ENCODE measurements around the gene CHRNA1.

CHRNA1 gene

DNA sequence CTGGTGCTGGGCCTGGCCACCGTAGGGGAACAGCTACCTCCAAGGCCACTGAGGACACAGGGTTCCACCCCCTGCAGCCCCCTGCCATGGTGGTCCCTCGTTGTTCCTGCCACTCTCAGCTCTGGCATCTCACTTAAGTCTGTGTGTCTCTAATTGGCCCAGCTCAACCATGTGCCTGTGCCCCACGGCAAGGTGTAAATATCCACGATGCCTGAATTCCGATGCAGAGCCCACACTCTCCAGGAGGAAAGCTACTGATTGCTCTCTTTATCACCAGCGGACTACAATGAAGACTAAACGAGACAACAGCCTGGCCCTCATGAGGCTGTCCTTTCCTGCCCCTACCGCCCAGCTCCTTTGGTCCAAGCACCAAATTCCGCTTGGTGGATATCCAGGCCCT lies 17.0 kb upstream of the CHRNA1 start:
- FAIRE-seq, result no peak

DNA sequence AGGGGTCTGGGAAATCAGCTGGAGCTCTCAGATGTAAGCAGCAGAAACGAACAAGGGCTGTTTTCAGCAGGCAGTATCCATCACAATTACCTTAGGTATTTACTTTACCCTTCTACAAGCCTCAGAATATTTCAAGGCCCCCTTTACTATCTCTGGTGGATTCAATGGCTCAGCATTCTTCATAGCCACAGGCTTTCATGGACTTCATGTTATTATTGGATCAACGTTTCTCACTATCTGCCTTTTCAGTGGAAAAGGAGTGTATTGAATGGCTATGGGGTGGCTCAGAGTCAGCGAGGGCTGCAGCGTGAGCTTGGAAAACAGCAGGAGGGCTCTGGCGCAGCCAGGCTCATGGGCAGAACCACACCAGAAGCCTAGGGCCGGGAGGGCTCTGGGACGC lies 16.6 kb upstream of the CHRNA1 start:
- FAIRE-seq, result no peak

DNA sequence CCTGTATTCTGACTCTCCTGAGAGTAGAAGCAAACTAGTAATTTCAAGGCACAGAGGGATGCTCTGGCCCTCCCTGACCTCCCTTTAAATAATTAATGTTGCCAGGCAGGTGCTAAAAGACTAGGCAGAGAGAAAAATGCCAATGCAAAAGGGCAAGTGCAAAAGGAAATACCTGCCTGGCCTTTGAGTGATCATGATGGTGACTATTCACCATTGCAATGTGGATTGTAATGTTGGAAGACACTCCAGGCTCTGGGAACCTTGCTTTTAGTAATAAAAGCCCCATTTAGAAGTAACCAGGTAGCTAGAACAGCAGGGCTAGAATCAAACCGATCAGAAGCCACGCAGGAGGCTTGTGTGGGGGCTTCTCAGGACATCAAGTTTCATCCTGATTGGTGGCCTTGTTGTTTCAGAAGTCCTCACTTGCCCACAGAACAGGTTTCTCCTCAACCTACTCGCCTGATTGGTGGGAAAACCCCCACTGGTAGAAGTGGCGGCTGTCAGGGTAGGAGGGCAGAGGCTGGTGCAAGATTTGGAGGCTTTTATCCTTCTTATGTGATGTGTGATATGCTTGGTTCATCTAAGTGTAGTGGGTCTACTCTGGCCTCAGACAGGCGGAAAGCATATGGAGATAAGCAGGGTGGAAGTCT lies 16.0 kb upstream of the CHRNA1 start:
- FAIRE-seq, result no peak

DNA sequence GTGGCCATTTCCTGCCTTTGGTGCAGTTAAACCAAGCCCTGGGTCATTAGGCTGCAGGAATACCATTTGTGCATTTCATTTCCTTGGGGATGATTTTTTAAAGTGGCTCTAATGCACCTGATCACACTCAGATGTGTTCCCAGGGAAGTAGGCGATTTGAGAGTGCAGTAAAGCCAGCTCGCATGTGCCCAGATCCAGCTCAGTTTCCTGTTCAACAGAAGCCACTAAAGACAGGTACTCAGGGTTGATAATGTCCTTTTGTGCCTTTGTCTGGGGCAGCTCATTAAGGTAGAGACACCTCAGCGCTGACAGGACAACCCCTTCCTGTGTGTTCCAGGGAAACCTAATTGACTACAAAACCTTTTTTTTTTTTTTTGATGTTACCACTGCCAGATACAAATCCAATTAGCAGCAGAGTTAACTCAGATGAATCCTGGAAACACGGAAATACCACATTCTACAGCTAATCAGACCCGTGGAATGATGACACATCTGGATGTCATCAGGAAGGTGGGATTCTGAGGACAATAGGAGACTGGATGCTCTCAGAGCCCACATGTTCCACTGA lies 15.2 kb upstream of the CHRNA1 start:
- FAIRE-seq, result no peak

DNA sequence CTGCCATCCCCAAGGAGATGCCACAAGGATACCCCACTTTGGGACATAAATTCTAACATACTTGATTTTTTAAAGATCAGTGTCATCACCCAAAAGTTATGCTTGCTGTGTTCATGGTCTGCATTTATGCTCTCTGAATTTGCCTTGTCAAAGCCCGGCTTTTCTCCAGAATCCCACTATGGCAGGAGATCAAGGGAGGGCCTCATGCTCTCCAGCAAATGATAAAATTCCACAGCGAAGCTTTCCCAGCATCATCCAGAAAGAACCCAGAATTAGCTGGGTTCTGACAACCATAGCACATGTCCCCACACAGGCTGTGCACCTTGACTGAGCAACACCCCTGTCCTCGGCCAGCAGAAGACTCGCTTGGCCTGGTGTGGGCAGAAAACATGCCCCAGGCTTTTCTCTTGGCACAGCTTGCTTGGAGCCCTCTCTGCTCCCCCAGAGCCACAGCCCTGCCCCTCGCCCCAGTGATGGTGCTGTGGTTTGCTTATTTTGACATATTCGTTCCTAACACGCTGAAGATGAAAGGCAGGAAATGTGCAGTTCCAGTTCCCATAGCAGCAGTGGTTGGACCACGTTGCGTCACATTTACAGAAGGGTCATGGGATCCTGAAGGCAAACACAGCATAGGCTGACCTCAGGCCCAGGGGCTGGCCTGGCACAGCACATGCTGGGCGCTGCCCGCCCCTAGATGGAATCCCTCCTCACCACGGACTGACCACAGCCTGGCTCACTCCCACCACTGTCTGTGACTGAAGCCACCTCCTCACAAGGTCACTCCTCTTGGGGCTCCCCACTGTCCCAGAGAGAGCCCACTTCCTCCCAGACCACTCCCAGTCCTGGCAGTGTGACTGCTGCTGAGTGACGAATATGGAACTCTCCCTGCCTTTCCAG lies 14.1 kb upstream of the CHRNA1 start:
- FAIRE-seq, result no peak

DNA sequence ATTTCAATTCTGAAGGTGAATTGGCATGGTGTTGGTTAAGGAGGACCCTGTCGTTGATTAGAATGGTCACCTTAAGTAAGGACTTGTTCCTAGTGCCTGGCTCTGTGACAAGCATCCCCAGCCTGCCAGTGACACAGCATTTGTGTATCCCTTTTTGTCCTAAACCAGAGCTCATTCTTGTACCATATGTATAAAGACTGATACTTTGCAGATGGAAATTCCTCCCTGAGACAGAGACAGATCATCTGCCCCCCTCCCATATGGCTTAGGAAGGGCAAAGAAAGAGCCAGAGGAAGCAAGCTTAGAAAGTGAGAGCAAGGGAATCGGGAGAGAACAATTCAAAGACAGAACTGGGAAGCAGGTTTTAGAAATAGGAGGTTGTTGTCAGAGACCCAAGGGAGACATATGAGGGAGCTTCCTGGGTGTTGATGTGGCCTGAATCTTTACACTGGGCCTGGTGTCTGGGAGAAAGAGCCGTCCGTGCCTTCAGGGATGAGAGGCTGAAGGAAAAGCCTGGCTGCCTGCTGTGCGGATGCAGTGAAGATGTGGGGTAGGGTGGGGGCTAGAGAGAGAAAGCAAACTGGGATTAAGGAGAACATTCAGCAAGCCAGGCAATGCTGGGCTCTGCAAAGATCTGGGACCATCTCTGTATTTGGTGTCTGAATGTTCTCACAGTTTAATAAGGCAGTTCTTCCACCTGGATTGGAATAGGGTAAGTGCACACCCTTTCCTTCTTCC lies 13.2 kb upstream of the CHRNA1 start:
- FAIRE-seq, result no peak

DNA sequence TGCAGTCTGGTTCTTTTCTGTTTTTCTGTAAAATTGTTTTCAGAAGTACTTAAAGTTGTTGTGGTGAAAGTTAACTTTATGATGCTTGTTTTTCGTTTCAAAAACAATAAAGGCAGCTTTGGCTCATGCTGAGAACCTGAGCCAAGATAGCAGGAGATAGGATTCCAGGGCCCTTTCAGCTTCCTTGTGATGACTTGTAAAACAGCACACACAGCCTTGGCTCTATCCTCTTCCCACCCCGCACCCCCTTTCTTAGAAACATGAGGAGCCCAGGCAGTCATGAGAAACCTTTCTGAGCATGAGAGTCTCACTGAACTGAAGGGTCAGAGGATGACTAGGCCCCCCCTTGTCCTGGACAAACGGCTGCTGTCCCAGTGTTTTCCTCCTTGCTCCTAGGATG lies 12.4 kb upstream of the CHRNA1 start:
- FAIRE-seq, result no peak

DNA sequence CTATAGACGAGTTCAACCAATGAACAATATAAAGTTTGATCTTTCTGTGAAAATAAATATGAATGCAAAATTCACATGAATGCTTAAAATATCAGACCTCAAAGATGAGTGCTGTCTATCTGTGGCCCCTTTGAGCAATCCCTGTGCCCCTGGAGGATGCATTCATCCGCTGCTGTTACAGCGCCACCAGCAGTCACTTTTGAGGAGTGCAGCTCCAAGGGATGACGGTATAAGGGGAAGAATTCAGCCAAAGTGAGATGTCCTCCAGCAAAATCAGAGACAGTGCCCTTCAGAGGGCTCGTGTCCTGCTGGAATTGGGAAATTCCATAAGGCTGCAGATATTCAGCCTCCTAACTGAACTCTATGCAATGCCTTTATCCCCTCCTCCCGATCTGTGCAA lies 12.0 kb upstream of the CHRNA1 start:
- FAIRE-seq, result no peak

DNA sequence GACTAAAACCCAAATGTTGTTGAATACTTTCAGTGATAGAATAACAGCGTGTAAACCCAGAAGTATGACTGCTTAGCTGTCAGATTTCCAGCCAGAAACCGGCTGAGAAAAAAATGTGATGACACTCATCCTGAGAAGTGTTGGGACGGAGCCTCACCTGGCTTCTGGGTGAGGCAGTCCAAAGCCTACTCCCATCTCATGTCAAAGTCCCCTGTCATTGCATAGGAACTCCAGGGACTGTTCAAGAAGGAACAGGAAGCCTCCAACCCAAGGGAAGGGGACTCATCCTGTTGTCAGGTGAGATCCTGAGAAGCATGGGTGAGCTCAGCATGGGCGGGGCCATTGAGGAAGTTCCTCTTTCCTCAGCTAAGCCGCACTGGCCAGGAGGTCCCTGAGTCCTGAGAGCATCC lies 11.3 kb upstream of the CHRNA1 start:
- FAIRE-seq, result no peak

DNA sequence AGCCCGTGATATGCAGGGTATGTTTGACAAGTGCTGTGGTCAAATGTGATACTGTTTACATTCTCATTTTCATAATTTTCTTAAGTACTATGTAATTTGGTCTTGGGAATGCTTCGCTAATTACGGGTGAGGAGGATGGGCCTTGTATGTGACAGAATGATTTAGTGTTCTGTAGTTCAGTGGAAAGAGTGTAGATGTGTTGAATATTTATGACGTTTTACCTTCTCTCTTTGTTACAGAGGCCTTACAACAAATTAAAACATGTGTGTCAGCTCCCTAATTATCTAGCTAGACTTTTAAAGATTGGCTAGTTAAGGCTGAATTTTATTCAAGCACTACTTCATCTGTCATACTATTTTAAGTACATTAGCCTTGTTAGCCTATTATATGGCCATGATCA lies 10.6 kb upstream of the CHRNA1 start:
- FAIRE-seq, result no peak

DNA sequence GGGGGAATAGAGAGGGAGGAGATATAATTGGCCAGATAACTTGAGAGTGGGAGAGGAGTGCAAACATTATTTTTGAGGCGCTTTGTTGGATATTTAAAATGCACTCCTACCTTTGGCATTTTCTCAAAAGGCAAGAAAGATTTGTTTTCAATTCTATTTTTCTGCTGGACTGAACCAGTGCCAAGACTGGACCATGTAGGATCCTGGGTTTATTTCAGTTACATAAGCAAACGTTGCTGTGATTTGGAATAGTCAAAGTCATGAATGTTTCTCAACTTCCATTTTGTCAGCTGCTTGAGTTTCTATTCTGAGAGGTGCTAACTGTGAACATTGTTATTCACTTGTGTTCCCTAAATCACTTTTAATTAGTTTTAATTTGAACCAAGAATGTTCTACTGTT lies 8.9 kb upstream of the CHRNA1 start:
- no peak for FAIRE-seq

DNA sequence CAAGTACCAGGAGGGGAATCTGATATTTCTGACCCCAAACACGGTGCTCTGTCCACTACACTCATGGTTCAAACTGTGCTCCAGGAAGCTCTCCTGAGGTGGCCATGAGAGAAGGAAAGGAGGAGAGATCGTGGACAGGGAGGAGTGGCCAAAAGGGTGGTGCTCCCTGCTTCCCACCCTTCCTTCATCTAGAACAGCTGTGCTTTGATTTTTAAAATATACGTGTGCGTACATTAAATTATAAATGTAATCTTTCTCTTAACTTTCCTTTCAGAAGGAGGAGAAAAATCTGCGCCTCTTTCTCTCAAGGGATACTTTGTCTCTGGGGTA lies 8.2 kb upstream of the CHRNA1 start:
- FAIRE-seq, result no peak

DNA sequence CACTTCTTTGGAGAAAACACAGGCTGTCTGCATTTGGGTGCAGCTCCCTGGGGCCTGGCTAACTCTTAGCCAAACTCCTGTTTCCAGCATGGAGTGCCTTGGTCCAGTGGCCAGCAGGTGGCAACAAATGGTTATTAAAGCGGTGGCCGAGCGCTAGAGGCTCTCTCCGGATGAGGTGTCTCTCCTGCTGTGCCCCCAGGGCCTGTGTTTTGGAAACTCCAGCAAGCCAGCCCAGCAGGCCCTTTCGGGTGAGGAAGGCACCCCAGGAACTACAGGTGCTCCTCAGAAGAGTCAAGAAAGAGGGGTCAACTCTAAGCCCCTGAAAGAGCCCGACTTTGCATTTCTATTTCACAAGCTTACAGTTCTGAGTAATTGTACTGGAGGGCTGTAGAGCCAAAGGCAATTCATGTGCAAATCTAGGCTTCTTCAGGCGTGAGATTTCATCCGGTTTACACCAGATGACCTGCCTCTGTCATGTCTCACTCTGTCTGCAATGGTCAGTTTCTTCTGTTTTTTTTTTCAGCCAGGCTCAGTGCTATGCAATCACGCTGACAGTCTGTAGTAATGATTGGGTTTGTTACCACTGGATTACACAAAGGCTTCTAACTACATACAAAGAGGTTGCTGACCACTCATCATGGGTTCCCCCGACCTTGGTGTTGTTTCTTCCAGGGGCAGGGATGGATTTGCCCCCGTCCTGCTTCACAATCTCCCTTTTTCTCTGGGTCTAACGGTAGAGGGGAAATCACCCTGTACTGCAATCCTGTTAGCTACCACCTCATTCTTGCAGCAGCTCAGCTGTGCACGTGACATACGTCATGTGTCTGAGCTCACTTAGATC lies 7.6 kb upstream of the CHRNA1 start:
- FAIRE-seq, result no peak

DNA sequence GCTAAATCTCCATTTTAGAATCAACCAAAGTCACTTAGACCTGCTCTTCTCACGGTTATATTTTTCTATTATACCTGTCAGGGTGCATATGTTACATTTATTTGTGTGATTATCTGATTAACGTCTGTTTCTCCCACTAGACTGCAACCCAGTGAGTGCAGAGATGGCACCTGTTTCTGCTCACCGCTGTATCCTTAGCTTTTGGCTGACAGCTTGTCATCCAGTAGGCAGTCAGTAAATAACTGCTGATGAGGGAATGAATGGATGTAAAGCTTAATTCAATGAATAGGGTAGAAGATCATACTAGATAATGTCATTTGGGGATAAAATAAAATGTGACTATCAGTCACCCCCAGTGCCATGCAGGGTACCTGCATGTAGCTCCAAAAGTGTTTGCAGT lies 6.9 kb upstream of the CHRNA1 start:
- FAIRE-seq, result no peak

DNA sequence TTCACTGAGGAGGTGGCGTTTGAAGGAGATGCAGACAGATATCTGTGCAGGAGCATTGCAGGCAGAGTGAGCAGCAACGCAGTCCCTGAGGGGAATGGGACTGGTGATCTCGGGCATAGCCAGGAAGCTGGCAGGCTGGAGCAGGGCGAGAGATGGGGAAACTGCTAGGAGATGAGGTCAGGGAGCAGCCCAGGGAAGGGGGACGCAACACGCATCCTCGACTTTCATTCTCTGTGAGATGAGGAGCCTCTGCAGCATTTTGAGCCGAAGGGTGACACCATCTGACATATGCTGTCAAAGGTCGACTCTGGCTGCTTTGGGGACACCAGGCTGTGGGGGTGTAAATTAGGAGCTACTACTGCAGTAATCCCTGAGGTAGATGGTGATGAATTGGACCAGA lies 4.3 kb upstream of the CHRNA1 start:
- no peak for FAIRE-seq

DNA sequence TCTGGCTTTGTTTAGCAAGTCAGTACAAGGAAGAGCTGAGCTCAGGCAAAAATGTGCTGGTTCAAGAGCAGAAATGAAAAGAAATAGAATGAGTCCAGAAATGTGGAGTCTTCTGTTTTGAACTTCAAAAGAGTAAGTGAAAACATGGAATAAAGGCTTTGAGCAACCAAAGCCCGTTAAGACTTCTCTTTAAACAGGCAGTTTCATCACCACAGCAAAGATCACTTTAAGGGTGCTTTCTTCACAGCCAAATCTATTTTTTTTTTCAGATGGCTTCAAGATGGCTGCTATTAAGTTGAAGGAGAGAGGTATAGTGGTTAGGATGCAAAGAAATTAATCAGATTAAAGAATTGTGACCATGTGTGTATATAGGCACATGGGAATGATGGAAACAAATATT lies 2.0 kb upstream of the CHRNA1 start:
- no peak for FAIRE-seq

DNA sequence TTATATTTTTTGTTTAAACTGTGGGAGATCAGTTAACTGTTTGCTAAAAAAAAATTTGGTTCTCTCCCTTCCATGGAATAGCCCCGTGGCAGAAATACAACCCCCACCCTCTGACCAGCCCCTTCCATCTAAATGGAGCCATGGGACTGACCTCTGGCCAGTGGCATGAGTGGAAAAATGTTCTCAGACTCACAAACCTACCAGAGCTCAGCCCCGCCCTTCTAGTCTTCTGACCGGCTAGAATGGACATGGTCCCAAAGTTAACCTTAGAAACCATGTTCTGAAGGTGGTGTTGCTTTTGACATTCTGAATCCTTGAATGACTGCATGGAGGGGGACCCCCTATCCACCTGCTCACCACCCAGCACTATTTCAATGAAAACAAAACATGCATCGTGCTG lies 1.3 kb upstream of the CHRNA1 start:
- FAIRE-seq, result no peak

DNA sequence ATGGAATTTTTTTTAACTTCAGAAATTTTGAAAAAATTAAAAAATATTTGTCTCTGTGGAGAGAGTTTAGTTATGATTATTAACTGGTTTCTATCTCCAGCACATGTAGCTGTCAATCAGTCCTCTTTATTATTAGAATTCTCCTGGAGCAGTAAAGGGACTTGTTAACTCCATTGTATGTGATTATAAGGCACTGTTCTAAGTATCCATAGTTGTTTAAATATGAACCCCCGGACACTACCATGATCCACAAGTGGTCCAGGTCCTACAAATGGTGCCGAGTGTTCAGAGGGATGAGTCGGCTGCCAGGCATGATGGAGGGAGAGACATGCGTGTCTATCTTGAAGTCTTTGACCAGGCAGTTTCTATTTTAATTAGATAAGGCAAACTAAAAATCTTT lies 492 bp downstream of the CHRNA1 start:
- FAIRE-seq, result no peak

DNA sequence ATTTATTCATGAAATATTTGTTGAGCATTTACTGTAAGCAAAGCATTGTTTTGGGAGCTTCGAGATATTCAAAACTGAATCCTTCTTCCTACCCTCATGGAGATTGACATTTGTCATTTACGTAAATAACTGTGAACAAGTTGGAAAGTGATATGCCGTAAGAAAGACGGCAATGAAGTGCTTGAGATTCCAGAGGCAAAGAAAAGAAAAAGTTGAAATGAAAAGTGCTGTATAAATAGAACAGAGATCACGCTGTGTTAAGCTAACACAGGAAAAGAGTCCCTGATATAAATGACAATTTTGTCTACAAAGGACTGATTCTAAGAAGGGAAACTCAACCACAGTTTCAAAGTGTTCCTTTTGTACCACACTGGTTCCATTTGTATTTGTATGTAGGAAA lies 1.8 kb downstream of the CHRNA1 start:
- FAIRE-seq, result no peak

DNA sequence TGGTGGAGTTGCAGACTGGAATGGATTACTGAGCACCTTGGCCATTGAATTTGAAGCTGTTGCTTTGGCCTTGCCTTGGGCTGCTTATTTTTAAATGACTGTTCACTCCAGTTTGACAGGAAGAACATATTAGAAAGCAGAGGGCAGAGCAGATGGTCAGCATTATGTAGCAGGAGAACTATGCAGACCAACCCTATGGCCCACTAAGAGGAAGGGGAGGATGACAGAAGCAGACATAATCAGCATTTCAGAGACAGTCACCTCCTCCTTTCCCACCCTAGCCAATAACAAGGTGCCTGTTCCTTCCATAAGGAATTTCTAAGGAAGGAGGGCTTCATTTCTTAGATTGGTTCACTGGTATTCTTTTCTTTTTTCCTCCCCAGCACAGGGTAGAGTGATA lies 2.4 kb downstream of the CHRNA1 start:
- no peak for FAIRE-seq

DNA sequence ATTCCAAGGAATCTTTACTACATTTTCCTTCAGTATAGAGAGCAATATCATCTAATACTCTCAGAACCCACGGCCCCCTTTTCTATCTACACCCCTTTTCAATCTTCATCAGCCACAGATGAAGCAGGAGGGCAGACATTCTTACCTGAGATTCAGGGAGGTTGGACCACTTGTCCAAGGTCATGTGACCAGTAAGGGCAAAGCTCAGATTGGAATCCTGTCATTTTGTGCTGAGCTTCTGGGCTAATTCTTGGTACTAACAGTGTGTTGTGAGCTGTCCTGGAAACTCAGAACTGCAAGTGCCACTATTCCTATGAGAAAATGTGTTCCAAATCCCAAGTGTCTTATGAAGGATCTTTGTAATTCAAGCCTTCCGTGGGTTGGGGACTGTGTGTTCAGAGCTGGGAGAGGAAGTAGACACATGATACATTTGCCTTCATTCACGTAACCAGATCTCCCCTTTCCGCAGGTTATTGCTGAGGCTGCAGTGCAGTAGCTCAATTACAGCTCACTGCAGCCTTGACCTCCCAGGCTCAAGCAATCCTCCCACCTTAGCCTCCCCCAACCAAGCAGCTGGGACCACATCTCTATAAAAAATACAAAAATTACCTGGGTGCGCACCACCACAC lies 3.3 kb downstream of the CHRNA1 start:
- FAIRE-seq, result no peak

DNA sequence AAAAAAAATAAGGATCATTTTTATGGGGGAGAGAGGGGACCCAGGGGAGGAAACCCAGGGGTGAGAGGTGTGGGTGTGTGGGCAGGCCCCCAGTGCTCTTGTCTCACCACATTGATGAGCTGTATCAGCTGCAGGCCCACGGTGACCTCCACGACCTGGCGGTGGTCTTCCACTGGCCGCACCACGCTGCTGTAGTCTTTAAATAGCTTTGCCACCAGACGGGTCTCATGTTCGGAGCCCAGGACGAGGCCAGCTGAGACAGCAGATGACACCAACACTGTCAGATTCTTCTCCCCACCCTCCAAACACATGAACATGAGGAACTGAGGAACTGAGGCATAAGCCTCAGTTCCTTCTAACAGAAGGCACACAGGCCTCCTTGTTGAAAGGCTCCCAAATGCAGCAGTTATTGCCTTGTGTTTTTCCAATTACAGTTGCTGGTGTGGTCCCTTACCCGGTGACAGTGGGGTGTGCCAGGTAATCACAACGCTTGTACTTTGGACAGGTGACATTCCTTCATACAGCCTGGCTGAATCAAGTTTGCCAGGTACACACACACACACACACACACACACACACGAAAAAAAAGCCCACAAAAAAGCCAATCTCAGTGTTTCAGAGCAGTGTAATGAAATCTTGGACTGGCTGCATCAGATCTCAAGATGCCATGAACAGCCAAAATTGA lies 4.7 kb downstream of the CHRNA1 start:
- FAIRE-seq, result no peak
